HEK293 (cell line): ENCODE measurements around the gene HESX1.

Experiments used
- CTCF ChIA-PET: fragments of 350-600 bp; formaldehyde crosslinking; extraction: SDS; loops from one replicate; lab custom pipeline; 2021; ENCODE audit warnings: antibody characterized with exemption; lab: Yijun Ruan, JAX
- POLR2A ChIA-PET: fragments of 300-600 bp; formaldehyde crosslinking; extraction: SDS; loops from one replicate; lab custom pipeline; 2020; ENCODE audit warnings: antibody characterized with exemption, inconsistent platforms; lab: Yijun Ruan, JAX
- H3K27ac ChIP-seq: fragments of 200-500 bp; sonication (Bioruptor generic); 2 replicates; pipeline ENCODE4 v1.5.1; 2014; ENCODE audit warnings: low read depth, low read length, control low read depth, inconsistent platforms; ENCODE audit errors: extremely low read depth
- H3K36me3 ChIP-seq, 2 experiments: fragments of 200-500 bp in 1 of 2; sonication (Bioruptor generic) in 1 of 2; 1 replicate in 1 of 2; 2 replicates in 1 of 2; pipeline ENCODE4 v1.5.1; 2014 to 2017; ENCODE audit warnings: inconsistent platforms in 2 of 2, low read length in 2 of 2; ENCODE audit not compliant: control insufficient read depth in 2 of 2, insufficient read depth in 1 of 2
- H3K4me1 ChIP-seq: fragments of 200-500 bp; sonication (Bioruptor generic); 2 replicates; pipeline ENCODE4 v1.5.1; 2014; ENCODE audit warnings: mild to moderate bottlenecking, low read length, inconsistent platforms; ENCODE audit not compliant: control insufficient read depth, insufficient read depth
- H3K4me3 ChIP-seq: 2 replicates; pipeline ENCODE4 v1.5.1; 2011; ENCODE audit warnings: low read depth, mild to moderate bottlenecking, control low read depth, low read length, moderate library complexity
- H3K9me3 ChIP-seq: fragments of 200-500 bp; sonication (Bioruptor generic); 2 replicates; pipeline ENCODE4 v1.5.1; 2014; ENCODE audit warnings: low read depth, low read length, inconsistent platforms; ENCODE audit not compliant: control insufficient read depth, insufficient read depth
- BCL11B ChIP-seq: fragments of 450-650 bp; formaldehyde crosslinking; IDR thresholded peaks from 2 replicates; pipeline ENCODE4 v1.5.1; 2016; ENCODE audit warnings: low read depth, missing biosample characterization, missing genetic modification characterization
- CTCF ChIP-seq: fragments of 450-650 bp; formaldehyde crosslinking; IDR thresholded peaks from 2 replicates; pipeline ENCODE4 v1.5.1; 2016; ENCODE audit warnings: missing biosample characterization, missing genetic modification characterization
- FEZF1 ChIP-seq: fragments of 450-650 bp; formaldehyde crosslinking; IDR thresholded peaks from 2 replicates; pipeline ENCODE4 v1.5.1; 2016; ENCODE audit warnings: missing biosample characterization, missing genetic modification characterization
- HOXD13 ChIP-seq: sonication (generic); formaldehyde crosslinking; IDR thresholded peaks from 2 replicates; pipeline ENCODE4 v1.8.0; 2022; ENCODE audit warnings: missing genetic modification reagents, borderline replicate concordance
- PATZ1 ChIP-seq: fragments of 450-650 bp; formaldehyde crosslinking; IDR thresholded peaks from 2 replicates; pipeline ENCODE4 v1.5.1; 2016; ENCODE audit warnings: missing biosample characterization, missing genetic modification characterization
- PBX3 ChIP-seq: sonication (generic); formaldehyde crosslinking; IDR thresholded peaks from 2 replicates; pipeline ENCODE4 v1.8.1; 2022; ENCODE audit warnings: mild to moderate bottlenecking, moderate library complexity, missing genetic modification reagents
- REST ChIP-seq: fragments of 450-650 bp; formaldehyde crosslinking; IDR thresholded peaks from 2 replicates; pipeline ENCODE4 v1.5.1; 2016; ENCODE audit warnings: missing biosample characterization, missing genetic modification characterization
- TCF7L2 ChIP-seq: IDR thresholded peaks from 2 replicates; pipeline ENCODE4 v1.6.1; 2011; ENCODE audit warnings: low read depth, mild to moderate bottlenecking, inconsistent platforms, low read length, moderate library complexity, borderline replicate concordance
- ZFP3 ChIP-seq: fragments of 450-650 bp; formaldehyde crosslinking; IDR thresholded peaks from 2 replicates; pipeline ENCODE4 v1.5.1; 2016; ENCODE audit warnings: low read depth, missing biosample characterization, missing genetic modification characterization
- ZNF18 ChIP-seq: fragments of 450-650 bp; formaldehyde crosslinking; IDR thresholded peaks from 2 replicates; pipeline ENCODE4 v1.5.1; 2016; ENCODE audit warnings: missing biosample characterization, missing genetic modification characterization
- ZNF280D ChIP-seq: fragments of 450-650 bp; formaldehyde crosslinking; IDR thresholded peaks from 2 replicates; pipeline ENCODE4 v1.5.1; 2016; ENCODE audit warnings: missing biosample characterization, missing genetic modification characterization
- ZNF341 ChIP-seq: fragments of 450-650 bp; formaldehyde crosslinking; IDR thresholded peaks from 2 replicates; pipeline ENCODE4; 2016; ENCODE audit warnings: low read depth, missing biosample characterization, missing genetic modification characterization
- ZNF37A ChIP-seq: fragments of 450-650 bp; IDR thresholded peaks from 2 replicates; pipeline ENCODE4 v1.5.1; 2018; ENCODE audit warnings: missing biosample characterization, missing genetic modification characterization
- ZNF394 ChIP-seq: fragments of 450-650 bp; formaldehyde crosslinking; IDR thresholded peaks from 2 replicates; pipeline ENCODE4 v1.5.1; 2016; ENCODE audit warnings: missing biosample characterization, missing genetic modification characterization, mild to moderate bottlenecking, moderate library complexity, borderline replicate concordance
- ZNF529 ChIP-seq: fragments of 450-650 bp; formaldehyde crosslinking; IDR thresholded peaks from 2 replicates; pipeline ENCODE4 v1.5.1; 2017; ENCODE audit warnings: missing genetic modification characterization, missing biosample characterization; ENCODE audit not compliant: insufficient replicate concordance
- ZNF654 ChIP-seq: fragments of 450-650 bp; formaldehyde crosslinking; IDR thresholded peaks from 2 replicates; pipeline ENCODE4 v1.5.1; 2016; ENCODE audit warnings: low read depth, missing biosample characterization, missing genetic modification characterization

The HESX1 gene

GRCh38 chr3:57221883-57222282, 22.1 kb upstream of the HESX1 start:
- H3K36me3 ChIP-seq = no peaks in the 10 kb centered on the region
- CTCF ChIA-PET = interaction anchor here (0.6 to 3.0 kb wide), 8 partner anchors 10 to 324 kb away, joined by 3 to 19 read pairs (median 4); no protein-coding TSS in a partner anchor
- POLR2A ChIA-PET = no interaction called here
- H3K4me1 ChIP-seq = no peaks in the 10 kb centered on the region
- H3K27ac ChIP-seq = no peak overlapping the region
- TF ChIP-seq ZNF654 (tag by site-specific recombination) (peak; percentile 52), ZNF341 (tag by site-specific recombination) (no peak), TCF7L2 (no peak)
- no peaks in the 10 kb centered on the region for H3K9me3 ChIP-seq
- H3K4me3 ChIP-seq = no peak overlapping the region

GRCh38 chr3:57206423-57206822, 6.6 kb upstream of the HESX1 start:
- H3K9me3 ChIP-seq = no peaks in the 10 kb centered on the region
- TF ChIP-seq PBX3 (CRISPR knock-in tag) = no peak
- TF ChIP-seq ZFP3 = no peak
- no peak for TF ChIP-seq ZNF18 (tag by site-specific recombination)
- no peak for TF ChIP-seq PATZ1 (tag by site-specific recombination)
- TF ChIP-seq ZNF280D = no peak
- no peak for TF ChIP-seq FEZF1 (tag by site-specific recombination)
- no peak for TF ChIP-seq ZNF37A (tag by site-specific recombination)
- TF ChIP-seq CTCF (tag by site-specific recombination) = no peak
- no peak for TF ChIP-seq BCL11B (tag by site-specific recombination)
- no peak for TF ChIP-seq ZNF394 (tag by site-specific recombination)
- no peak for TF ChIP-seq REST (tag by site-specific recombination)
- TF ChIP-seq HOXD13 (CRISPR knock-in tag) = no peak
- TF ChIP-seq ZNF529 (tag by site-specific recombination) = no peak
- ChIA-PET POLR2A (no interaction called here), CTCF (interaction anchor here (0.6 to 0.7 kb wide), 4 partner anchors 16 to 644 kb away, joined by 3 to 6 read pairs (median 3); no protein-coding TSS in a partner anchor)
- H3K4me3 ChIP-seq = no peak overlapping the region
- H3K4me1 ChIP-seq = no peaks in the 10 kb centered on the region
- no peaks in the 10 kb centered on the region for H3K36me3 ChIP-seq
- no peak overlapping the region for H3K27ac ChIP-seq
